DND-41 (cell line): ENCODE data around the gene KLHL28.

Source experiments
- EZH2 ChIP-seq: IDR thresholded peaks from 3 replicates; pipeline ENCODE4 v1.6.1; 2012; ENCODE audit warnings: borderline replicate concordance, low read depth, mild to moderate bottlenecking, moderate library complexity, low read length, inconsistent platforms; ENCODE audit not compliant: severe bottlenecking
- TF ChIP-seq, protein P1 (sequence below): IDR thresholded peaks from 2 replicates; pipeline ENCODE4 v1.5.1; 2012; ENCODE audit warnings: borderline replicate concordance, low read length, moderate library complexity, mild to moderate bottlenecking; ENCODE audit not compliant: poor library complexity, severe bottlenecking; ENCODE audit errors: extremely low read depth

DNA sequence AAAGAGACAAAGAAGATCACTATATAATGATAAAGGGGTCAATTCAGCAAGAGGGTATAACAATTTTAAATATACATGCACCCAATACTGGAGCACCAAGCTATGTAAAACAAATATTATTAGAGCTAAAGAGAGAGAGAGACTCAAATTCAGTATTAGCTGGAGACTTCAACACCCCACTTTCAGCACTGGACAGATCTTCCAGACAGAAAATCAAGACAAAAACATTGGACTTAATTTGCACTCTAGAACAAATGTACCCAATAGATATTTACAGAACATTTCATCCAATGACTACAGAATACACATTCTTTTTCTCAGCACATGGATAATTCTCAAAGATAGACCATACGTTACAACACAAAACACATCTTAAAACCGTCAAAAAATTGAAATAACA is 81.0 kb downstream of the KLHL28 start:
- TF ChIP-seq, protein P1, sequence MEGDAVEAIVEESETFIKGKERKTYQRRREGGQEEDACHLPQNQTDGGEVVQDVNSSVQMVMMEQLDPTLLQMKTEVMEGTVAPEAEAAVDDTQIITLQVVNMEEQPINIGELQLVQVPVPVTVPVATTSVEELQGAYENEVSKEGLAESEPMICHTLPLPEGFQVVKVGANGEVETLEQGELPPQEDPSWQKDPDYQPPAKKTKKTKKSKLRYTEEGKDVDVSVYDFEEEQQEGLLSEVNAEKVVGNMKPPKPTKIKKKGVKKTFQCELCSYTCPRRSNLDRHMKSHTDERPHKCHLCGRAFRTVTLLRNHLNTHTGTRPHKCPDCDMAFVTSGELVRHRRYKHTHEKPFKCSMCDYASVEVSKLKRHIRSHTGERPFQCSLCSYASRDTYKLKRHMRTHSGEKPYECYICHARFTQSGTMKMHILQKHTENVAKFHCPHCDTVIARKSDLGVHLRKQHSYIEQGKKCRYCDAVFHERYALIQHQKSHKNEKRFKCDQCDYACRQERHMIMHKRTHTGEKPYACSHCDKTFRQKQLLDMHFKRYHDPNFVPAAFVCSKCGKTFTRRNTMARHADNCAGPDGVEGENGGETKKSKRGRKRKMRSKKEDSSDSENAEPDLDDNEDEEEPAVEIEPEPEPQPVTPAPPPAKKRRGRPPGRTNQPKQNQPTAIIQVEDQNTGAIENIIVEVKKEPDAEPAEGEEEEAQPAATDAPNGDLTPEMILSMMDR, result no peak
- TF ChIP-seq EZH2, result no peak
